Dermis microvascular lymphatic vessel endothelial cell (primary cell): ENCODE data around the gene CACNA1E. TPM values are rescaled to one million over a fixed set of nuclear protein-coding genes. Genes with fewer than 3 reads are reported as not detected.

Experiments
- DNase-seq, 2 donors: peaks; one replicate each; pipeline versions ENCODE4 v3.0.0 to v3.0.0-alpha.2; 2010; ENCODE audit warnings: low read depth in 2 of 2
- total RNA-seq: library from RNA; depleted of rRNA; stranded (reverse); fragments of >200 nt; gene quantifications from 2 replicates; pipeline ENCODE4 v1.2.1, GENCODE V29; 2014

Gene CACNA1E
- total RNA-seq, 1 donor from 2014 or later, result under 0.01 TPM

DNA sequence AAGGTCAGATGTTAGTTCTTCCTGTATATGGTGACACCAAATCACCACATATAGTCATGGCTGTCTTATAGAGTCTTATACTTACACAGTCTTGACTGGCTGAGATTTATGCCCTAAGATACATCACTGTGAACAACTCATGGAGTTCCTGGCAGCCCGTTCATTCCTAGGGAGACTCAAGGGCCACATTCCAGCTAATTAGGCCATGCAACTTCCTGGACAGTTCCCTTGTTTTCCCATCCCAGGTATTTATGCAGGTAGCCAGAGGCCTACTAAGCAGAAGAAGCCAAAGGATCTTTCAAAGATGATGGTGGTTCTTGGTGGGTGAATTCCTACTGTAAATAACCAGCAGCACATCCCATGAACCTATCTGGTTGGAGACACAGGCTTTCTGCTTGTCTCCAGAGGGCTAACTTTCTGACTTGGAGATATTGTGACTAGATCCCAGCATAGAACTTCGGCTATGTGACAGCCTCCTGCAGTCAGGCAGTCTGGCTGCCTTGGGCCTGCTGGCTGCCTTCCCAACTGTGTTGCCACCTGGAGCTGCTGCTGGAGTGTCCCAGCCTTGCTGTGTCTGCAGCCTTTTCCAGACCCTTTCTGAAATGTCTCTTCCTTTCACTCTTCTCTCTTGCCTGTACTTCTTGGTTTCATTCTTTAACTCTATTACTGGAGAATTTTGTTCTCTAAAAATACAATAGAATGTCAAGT lies 283.8 kb downstream of the CACNA1E start:
- DNase-seq, result no peak

DNA sequence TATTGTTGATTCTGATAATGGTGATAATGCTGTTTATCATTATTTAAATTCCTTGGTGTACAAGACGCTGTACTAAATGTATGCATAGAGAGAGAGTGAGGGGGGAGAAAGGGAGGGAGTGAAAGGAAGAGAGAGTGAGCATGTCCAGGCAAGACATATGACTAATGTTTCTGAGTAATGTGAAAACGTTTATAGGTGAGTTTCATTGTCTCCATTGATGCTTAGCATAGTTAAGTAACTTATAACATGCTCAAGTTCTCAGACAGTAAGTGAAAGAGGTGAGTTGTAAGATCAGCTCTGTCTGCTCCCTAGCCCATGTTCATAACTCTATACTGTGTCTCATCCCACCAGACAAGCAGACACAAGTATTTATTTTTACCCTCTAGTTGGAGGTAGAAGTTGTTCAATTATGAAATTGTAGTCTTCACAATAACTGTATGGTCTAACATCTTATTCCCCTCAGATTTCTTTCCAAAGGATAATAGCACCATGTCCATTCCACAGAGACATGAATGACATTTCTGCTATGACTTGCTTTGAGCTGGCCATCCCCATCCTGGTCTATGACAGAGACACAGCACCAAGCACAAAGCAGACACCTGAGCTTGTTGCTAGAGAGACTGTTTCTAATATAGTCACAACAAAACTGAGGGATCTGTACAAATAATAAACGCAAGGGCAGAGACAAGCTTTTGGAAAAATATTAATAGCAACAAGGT lies 285.1 kb downstream of the CACNA1E start:
- DNase-seq, result no peak

- DNase-seq, result no peak
Measured at GRCh38 chr1:181768930-181769280, 285.6 kb downstream of the CACNA1E start.

- DNase-seq, result no peak
Measured at GRCh38 chr1:181769846-181770245, 286.5 kb downstream of the CACNA1E start.

DNA sequence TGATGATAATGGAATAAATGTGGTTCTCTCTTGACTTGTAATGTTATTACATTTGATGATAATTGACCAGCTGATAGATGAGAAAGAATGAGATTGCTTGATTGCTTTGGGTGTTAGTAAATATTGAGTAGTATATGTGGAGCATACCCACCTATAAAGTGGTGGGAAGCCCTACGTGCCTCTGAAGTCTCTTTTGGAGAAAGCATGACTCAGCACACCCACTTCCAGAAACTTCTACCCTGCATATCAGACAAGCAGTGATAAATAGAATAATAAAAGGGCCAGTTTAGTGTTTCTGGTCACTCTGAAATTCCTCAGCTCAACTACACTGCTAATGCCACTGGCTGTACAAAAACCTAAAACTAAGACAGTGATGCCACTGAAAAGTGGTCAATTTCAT lies 289.4 kb downstream of the CACNA1E start:
- no peak for DNase-seq

DNA sequence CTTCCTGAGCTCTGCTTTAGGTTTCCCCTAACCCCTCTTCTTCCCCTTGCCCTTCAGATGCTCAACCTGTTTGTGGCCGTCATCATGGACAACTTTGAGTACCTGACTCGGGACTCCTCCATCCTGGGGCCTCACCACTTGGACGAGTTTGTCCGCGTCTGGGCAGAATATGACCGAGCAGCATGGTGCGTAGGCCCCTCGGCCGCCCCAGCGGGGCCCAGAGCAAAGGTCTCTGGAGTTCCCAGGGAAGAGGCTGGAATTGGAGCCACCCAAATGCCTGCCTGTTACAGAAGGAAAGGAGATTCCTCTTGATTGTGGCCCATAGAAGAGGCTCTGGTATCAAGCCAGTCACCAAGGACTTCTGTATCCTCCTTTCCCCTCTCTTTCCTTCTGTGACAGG lies 292.7 kb downstream of the CACNA1E start:
- no peak for DNase-seq

DNA sequence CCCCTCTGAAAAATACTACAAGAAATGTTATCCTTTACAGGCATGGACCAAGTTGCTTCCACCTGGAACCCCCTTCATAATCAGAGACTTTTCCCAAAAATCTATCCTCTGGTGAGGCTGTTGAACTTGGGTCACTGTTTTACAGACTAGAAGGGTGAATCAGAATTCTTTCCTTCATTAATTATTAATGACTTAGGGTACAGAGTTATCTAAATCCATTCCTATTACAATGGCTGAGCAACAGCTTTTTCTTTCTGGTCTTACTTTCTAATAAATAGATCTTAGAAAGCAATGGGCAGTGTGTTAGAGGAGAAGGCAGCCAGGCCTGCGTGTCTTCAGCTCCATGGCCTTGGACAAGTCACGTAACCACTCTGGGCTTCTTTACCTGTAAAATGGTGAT lies 294.0 kb downstream of the CACNA1E start:
- no peak for DNase-seq

- DNase-seq, result no peak
Measured at GRCh38 chr1:181777812-181778211, 294.5 kb downstream of the CACNA1E start.

DNA sequence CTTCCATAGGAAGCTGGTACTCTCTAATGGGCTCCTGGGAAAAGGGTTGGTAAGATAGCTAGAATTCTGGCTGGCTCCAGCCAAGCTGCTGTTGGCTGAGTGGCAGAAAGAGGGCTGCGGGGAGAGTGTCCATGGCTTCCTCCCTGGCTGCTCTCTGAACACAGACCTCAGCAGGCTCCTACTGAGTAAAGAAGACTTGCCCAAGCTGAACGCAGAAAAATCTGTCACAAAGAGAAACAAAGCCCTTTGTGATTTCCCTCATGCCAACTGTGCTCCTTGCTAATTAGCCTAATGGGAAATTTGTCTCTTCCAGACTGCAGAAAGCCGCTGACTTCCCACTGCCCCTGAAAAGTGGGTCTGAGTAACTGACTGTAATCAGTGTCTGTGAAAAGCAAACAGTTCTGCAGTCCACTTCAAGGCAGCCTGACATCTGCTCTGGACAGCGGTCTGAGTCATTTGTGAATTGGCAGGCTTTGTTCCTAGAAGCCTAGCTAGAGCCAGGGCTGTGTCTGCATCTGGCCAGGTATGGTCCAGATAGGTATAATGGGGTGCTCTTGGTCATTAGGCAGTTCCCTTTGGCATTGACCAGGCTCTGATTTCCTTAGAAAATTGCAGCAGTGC lies 295.4 kb downstream of the CACNA1E start:
- DNase-seq, result no peak

DNA sequence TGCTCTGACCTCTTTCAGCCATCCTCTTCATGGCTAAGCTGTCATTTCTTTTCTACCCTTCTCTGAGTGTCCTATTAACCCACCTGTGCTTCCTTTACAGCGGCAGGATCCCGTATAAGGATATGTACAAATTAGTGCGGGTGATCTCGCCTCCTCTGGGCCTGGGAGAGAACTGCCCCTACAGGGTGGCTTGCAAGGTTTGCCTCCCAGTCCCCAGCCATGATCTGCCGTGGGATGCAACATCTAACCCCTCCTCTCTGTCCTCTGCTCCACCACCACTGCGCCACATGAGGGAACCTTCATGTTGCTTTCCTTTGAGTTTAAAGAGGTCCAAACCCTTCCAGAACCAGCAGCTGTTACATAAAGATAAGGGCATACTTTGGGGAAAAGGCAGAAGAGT lies 296.0 kb downstream of the CACNA1E start:
- DNase-seq, result no peak

GRCh38 chr1:181783208-181783607 lies 299.9 kb downstream of the CACNA1E start:
- DNase-seq, result no peak

GRCh38 chr1:181784039-181784683 lies 300.8 kb downstream of the CACNA1E start:
- DNase-seq, result no peak

GRCh38 chr1:181789395-181789794 lies 306.1 kb downstream of the CACNA1E start:
- DNase-seq, result no peak

- DNase-seq, result no peak
Measured at GRCh38 chr1:181791721-181792120, 308.4 kb downstream of the CACNA1E start.

- DNase-seq, result no peak
Measured at GRCh38 chr1:181793831-181794230, 310.5 kb downstream of the CACNA1E start.

DNA sequence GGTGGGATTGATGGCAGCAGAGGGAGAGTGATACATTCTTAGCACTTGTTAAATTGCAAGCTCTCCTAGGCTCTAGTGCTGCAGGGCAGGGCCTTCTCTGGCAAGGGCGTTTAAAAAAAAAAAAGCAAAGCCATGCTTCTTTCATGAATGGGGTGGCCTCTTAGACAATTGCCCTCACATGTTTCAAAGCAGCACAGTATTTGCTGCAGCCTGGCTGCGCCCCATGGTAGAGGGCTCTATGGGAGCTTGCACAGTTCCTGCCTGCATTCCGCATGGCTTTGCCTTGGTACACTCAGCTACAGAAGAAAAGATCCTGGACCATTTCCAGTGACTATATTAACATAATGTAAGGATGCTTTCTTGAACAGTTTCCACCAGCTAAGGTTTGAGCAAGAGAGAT lies 311.0 kb downstream of the CACNA1E start:
- DNase-seq, result no peak

GRCh38 chr1:181798191-181798926 lies 315.0 kb downstream of the CACNA1E start:
- DNase-seq, result no peak

DNA sequence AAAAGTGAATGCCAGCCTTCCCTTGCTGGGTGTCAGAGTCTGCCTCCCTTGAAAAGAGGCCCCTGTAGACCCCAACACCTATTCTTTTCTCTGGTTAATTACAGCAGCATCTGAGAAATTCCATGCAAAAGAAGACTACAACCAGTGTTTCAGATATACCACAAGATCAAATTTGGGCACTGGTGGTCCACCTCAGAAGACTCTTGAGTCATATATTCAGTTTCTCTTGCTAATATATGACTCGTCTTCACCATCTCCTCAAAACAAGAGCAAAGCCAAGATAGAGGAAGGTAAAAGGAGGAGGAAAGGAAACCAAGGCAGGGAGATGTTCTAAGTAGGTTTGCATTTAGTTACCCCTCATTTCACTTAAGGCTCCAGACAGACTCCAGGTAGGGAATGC lies 318.3 kb downstream of the CACNA1E start:
- DNase-seq, result no peak

DNA sequence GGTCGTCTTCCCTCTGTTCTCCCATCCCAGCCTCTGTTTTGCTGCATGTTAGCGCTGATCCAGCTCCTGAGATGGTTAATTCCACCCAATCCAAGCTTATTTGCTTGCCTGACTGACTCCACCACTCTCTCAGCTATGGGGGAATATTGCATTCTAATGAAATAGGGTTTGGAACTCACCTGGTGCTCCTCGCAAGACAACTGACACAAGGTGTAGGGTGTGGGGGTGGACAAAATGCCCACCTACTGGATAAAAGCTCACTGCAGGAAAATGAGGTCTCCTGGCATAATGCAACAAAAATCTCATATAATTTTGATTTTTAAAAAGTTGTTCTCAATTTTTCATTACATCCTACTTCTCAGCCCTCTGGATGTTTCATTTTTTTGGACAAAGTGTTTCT lies 319.1 kb downstream of the CACNA1E start:
- DNase-seq, result no peak

- no peak for DNase-seq
Measured at GRCh38 chr1:181803421-181803820, 320.1 kb downstream of the CACNA1E start.

- DNase-seq, result no peak
Measured at GRCh38 chr1:181804989-181805388, 321.7 kb downstream of the CACNA1E start.

- DNase-seq, result no peak
Measured at GRCh38 chr1:181806746-181807145, 323.4 kb downstream of the CACNA1E start.
